ENCODE data around the gene ZXDC.

The ZXDC gene

GRCh38 chr3:126472277-126473006, 3.2 kb downstream of the ZXDC start:
- no peak for DNase-seq

- DNase-seq: no peak
These were observed 6.2 kb downstream of the ZXDC start for GRCh38 chr3:126469479-126469878.

GRCh38 chr3:126468028-126468891, 7.4 kb downstream of the ZXDC start:
- DNase-seq: no peak

- DNase-seq: no peak
These were observed 8.1 kb downstream of the ZXDC start for GRCh38 chr3:126467611-126467955.

DNA sequence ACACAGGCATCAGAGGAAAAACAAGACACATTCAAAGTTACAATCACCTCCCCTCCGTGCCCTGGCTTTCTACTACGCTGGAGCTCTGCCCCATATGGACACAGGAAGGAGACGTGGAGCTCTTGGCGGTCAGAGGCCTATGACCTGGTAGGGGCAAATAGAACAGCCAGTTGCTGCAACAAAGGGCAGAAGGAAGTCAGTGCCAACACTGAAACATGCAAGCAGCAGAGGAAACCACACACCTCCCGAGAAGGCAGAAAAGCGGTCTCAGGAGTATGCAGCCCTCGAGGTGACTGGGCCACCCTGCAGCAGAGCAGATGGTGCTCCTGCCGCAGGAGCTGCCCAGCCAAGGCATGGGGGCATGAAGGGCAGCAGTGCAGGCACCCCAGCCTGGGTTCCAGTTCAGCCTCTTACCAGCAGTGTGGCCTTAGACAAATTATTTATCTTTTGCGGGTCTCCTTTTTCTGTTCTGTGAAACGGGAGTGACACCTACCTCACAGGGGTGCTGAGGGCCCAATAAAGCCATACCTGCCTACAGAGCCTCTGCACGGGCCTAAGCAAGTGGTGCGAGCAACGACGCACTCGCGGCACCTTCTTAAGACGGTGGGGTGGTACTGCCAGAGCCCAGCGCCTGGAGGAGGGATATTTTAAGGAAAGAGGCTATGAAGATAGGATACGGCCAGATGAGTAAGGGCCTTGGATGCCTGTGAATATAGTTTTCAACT, 8.6 kb downstream of the ZXDC start:
- DNase-seq: peak; percentile 15

DNA sequence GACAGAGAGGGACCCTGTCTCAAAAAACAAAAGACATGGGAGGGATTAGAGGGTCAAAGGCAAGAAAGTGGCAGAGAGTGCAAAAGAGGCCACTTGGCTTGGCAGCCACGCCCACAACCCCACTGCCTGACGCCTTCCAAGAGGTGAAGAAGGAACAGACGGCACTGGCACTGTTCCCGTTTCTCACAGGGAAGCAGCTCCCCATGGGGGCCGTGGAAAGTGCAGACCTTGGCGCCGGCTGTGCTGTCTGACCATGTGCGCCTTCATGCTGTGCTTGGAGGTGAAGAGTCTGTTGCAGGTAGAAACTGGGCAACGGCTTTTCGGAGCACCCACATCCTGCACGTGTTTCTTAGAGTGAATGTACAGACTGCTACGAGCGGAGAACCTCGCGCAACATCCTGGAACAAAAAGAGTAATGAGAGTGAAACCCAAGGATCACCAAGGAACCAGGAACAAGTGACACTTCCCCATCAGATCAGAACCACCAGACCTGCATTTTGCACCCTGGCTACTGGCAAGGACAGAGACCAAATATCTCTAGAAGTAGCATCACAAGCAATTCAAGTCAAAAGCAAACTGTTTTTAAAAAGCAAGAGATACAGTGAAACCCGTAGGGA, 9.7 kb downstream of the ZXDC start:
- DNase-seq: peak; percentile 24

- DNase-seq: peak; percentile 7
These were observed 10.7 kb downstream of the ZXDC start for GRCh38 chr3:126464997-126465396.

DNA sequence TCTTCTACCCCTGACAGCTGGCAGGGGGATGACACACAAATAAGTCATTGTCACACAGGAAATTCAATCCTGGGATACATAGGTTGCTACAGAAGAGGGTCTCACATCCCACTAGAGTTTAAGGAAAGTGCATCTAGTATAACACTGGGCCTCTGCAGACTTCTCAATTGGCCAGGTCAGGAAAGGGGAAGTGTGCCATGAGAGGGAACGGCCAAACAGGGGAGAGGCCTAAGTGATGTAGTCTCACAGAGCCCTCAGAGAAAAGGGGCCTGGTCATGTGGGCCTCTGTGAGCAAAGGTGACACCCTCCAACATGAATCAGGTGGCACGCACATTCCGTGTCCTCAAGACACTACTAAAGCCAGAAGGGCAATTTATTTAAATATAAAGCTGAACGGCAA, 11.2 kb downstream of the ZXDC start:
- no peak for DNase-seq

DNA sequence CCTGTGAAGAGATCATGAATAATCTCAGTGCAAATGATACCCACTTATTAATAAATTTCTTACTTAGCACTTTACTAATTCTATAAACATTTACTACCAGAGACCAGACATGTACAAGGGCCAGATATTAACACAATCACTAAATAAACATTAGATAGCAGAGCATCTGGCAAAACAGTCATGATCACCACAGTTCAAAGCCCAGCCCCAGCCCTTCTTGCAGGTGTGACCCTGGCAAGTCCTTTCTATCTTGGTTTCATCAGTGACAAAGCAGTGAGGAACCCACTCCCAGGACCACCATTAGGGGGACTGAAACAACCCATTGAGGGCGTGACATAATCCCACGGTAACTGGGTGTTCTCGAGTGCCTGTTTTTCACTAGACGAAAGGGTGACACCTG, 11.6 kb downstream of the ZXDC start:
- no peak for DNase-seq

- DNase-seq: no peak
These were observed 12.2 kb downstream of the ZXDC start for GRCh38 chr3:126463521-126463920.

GRCh38 chr3:126461450-126462070, 14.1 kb downstream of the ZXDC start:
- peak; percentile 17 for DNase-seq

DNA sequence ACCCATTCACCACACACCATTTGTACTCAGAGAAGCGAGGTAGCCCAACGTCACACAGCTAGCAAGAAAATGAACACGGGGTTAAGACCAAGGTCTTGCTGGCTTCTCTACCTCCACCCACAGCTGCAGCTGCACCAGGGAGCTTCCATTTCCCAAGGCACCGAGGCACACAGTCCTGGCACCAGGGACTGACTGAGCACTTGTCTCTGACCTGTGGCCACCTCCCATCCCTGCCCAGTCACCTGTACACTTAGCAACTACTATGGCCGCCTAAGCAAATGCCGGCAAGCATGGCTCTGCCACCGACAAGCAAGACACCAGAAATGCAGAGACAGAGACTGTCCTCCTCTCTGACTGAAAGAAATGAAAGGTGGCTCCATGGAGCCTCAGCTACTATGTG, 15.3 kb downstream of the ZXDC start:
- peak; percentile 16 for DNase-seq

DNA sequence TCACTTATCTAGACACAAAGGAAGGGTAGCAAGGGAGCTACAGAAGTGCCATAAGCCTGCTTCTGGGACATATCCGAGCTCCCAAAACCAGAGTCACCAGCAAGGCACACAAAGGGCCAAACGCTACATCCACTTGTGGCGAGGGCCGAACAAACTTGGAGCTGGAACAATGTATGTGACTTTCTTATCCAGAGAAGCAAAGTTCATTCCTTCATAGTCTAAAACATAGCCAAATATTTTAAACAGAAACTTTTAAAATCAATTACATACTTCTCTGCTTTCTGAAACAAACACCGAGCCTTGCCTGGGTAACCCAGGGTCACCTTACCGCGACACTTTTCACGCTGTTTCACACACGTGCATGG, 15.9 kb downstream of the ZXDC start:
- DNase-seq: peak; percentile 11

GRCh38 chr3:126459111-126459762, 16.5 kb downstream of the ZXDC start:
- no peak for DNase-seq

DNA sequence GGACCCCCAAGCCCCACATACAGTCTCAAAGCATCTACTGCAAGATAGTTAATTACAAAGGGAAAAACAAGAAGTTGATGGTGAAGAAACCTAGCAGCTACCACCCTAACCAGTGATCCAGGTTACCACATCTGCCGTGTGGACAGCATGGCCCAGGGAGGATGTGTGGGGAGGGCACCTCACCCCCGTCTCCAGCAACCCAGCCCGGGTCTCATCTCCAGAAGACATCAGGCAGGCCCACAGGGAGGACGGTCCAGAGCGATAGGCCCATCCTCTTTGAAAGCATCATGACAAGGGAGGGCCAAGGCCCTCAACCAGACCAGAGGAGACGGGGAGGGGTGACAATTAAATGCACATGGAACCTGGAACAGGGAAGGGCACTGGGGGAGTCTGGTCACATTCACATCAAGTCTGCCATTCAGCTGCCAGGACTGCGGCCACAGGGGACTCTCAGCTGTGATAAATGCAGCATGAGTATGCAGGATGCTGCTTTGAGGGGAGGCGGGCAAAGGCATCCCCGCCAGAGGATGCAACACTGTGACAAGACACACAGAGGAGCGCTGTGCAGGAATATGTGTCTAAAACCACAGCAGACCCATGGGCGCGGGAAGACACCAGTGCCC, 18.8 kb downstream of the ZXDC start:
- DNase-seq: no peak

DNA sequence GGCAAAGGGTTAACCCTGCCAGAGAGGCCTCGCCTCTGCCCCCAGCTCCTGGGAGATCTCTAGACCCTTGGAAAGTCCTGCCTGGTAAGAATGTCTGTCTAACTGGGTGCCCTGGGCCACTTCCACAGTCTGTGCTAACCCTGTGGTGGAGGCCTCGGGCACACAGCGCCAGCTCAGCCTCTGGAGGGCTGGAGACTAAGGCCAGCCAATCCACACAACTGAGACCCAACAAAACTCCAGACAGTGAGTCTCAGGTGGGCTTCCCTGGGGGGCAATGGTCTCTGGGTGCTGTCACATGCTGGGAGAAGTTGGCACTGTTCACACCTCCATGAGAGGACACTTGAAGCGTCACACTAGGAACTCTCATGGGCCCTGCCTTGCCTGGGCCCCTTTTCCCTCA, 19.5 kb downstream of the ZXDC start:
- no peak for DNase-seq

GRCh38 chr3:126454437-126455198, 21.1 kb downstream of the ZXDC start:
- no peak for DNase-seq

GRCh38 chr3:126454025-126454424, 21.7 kb downstream of the ZXDC start:
- no peak for DNase-seq

DNA sequence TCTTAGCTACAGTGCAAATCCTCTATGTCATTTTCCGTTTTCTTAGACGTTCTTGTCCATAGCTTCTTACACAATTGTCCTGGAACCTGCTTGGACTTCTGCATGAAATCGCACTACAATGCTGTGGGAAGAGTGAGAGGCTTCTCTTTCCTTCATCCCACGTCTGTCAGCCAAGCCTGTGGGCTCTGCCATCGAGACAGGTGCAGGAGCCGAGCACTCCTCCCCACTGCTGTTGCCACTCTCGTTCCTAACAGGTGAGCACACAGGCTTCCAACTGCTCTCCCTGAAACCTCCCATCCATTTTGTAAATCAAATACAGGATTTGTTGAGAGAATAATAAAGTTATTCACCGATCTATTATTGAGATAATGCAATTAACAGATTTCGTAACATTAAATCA, 23.5 kb downstream of the ZXDC start:
- no peak for DNase-seq

DNA sequence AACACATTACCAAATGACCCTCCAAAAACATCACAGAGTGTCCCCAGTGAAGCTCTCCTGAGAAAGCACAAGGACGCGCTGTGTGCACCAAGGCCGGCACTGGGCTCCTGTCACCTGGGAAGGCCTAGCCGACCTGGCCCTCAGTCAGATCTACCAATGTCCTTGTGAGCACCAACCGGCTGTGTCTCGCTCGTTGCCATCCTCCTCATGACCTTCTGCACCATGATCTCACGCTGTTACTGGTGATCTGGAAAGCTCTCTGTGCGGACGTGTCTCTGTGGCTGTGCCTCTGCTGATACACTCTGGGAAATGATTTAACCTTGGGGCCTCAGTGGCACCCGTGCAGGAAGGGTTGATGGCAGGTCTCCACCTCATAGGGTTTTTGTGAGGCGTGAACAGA, 24.2 kb downstream of the ZXDC start:
- no peak for DNase-seq

GRCh38 chr3:126450744-126451143, 24.9 kb downstream of the ZXDC start:
- DNase-seq: no peak

Data from stimulated activated CD8-positive, alpha-beta memory T cell treated with anti-CD3 and anti-CD28 coated beads, Interleukin-4, amount 100 ng/mL, for 48 hours (primary cell).